HG03196 (cell line): Measurements from ENCODE around the gene BCR.

ENCODE experiments used
- ATAC-seq: cut with Tn5 transposase; IDR thresholded peaks from one replicate; pipeline ENCODE4 v1.9.1; 2021; ENCODE audit not compliant: unreplicated experiment

The BCR gene

GRCh38 chr22:23227380-23227779, 47.1 kb downstream of the BCR start:
- no peak for ATAC-seq

GRCh38 chr22:23228503-23228902, 48.2 kb downstream of the BCR start:
- no peak for ATAC-seq

GRCh38 chr22:23229646-23230045, 49.3 kb downstream of the BCR start:
- no peak for ATAC-seq

DNA sequence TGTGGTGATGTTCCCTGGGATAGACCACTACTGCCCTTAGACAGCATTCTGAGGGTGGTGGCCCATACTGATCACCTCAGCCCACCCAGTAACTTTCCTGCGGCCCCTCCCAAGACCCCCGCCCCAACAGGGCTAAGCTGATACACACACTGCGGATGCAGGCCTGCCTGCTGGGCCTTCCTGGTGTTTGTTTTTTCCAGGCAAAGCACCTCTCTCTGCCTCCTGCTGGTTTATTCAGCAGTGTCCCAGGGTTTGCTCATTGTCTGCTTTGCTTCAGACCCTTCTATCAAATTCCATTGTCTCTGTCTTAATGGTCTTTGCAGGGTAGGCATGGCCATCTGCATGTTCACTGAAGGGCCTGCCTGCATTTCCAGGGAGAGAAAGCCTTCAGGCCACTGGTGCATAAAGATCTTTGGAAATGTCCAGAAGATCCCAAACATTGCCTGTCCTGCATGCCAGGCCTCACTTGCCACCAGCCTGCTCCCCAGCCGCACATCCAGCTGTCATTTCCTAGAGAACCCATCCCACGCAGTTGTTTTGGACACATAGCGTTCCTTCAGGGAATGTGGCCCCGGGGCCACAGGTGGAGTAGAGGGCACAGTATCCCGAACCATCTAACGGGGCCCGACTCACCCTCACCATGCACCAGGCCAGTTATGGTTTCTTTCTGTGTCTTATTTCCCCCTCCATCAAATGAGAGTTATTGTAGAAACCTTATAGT, 50.2 kb downstream of the BCR start:
- ATAC-seq: no peak

- ATAC-seq: no peak
Observed at GRCh38 chr22:23231471-23232093, 51.3 kb downstream of the BCR start.

DNA sequence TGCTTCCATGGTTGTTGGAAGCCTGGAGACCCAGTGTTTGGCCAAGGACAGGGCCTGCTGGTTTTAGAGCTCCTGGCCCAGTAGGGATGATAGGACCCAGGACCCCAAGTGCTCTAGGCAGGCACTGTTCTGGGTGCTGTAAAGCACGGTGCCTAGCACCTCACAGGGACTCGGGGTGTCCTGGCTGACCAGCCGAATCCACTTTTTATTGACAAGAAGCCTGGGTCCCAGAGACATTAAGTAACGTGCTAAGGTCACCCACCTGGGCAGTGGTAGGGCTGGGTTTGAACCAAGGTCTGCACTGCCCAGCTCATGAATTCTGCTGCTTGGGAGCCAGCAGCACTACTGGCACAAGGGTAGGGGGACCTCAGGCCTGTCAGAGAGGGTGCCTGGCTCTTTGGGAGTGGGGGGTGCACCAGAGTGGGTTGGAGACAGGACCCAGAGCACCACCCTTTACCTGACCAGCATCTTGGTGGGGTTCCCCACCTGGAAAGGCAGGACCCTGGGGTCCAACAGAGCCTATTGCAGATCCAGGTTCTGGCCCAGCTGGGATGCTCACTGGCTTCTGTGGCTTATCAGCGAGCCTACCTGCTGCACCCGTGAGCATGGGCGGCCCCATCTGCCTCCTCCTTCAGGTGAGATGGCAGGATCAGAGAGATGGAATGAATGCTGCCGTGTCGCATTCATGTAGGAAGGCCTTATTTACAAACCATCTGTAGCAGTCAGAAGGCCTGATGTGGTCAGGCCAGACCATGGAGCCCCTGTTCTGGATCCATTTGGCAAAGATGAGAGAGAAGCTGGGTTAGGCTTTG, 52.0 kb downstream of the BCR start:
- ATAC-seq: no peak

- ATAC-seq: no peak
Observed at GRCh38 chr22:23233084-23233531, 52.8 kb downstream of the BCR start.

- ATAC-seq: no peak
Observed at GRCh38 chr22:23233752-23234408, 53.6 kb downstream of the BCR start.

DNA sequence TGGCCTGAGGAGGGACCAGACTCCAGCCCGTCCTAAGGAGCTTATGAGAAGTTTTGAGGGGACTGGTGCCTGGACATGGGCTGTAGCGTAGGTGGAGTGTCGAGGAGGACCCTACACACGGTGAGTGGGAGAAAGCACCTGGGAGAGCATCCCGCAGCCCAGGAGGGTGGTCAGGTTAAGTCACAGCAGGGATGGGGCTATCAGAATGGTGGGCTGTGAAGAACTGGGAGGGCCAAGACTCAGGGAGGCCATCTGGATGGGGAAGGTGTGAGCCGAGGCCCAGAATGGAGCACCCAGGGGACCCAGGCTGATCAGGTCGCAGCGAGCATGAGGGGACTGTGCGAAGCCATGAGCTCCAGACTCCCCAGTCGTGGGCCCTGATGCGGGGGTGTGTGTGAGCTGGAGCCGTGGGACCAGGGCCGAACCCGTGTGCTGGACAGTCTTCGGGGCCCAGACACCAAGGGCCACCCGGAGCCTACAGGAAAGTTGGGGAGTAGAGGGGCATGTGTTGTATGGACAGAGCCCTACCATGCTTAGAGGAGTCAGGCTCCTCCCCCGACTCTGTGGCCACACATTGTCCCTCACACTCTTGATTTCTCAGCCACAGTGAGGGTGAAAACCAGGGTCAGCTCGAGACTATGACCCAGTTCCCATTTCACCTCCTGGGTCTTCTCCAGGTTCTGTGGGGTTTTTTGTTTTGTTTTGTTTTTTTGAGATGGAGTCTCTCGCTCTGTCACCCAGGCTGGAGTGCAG, 54.3 kb downstream of the BCR start:
- ATAC-seq: no peak

- ATAC-seq: no peak
Observed at GRCh38 chr22:23235425-23235824, 55.1 kb downstream of the BCR start.

GRCh38 chr22:23236026-23236425, 55.7 kb downstream of the BCR start:
- no peak for ATAC-seq

DNA sequence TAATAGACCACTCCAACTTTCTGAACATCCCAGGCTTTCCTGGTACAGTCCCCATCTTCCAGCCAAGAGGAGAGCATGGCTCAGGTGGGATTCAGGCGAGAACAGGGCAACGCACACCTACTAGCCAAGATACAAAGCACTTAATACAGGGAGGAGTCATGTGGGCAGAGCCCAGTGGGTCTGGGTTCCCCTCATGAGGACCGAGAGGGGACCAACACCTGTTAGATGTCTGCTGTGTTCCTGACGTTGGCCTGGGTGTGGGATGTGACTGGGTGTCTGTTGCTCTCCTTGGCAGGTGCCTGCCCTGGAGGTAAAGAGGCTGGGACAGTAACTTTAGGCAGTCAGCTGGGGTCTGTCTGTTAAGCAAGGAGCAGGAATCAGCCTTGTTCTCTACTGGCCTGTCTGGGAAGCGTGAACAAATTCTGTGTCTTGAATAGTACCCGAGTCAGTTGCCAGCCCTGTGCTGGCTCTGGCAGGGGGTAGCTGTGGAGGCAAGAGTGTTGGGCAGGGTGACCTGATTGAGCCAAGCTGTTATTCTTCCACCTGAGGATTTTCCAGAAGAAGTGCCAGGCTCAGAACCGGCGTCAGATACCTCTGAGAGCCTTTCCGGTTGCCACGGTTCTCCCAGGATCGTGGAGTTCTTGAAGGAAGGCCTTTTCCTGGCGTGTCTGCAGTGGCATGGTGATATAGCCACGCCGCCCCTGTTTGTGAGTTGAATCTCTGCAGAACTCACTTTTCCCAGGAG, 56.3 kb downstream of the BCR start:
- no peak for ATAC-seq

DNA sequence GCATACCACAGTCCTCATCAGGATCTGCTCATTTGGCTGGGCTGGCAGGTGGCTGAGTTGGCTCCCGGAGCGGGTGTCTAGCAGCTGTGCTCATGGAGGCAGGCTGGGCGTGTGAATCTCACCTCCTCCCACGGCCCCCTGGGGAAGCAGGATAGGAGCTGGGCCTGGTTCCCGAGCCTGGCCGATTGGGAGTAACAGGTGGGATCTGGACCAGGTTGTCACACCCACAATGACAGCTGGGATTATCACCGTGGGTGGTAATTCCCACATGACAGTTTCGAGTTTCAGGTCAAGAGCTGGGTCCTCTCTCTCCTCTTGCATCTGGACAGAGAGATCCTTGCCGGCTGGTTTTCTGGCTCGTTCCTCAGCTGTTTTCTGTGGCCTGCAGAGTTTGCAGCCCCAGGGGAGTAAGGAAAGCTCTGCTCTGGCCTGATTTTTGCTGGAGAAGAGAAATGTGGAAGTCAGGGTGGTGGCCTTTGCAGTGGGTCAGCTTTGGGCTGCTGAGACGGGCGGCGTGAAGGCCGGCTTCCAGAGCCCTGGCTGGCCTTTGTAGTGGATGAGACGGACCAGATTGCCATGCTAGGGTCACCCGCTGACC, 57.0 kb downstream of the BCR start:
- ATAC-seq: no peak

GRCh38 chr22:23237841-23238240, 57.5 kb downstream of the BCR start:
- ATAC-seq: no peak

DNA sequence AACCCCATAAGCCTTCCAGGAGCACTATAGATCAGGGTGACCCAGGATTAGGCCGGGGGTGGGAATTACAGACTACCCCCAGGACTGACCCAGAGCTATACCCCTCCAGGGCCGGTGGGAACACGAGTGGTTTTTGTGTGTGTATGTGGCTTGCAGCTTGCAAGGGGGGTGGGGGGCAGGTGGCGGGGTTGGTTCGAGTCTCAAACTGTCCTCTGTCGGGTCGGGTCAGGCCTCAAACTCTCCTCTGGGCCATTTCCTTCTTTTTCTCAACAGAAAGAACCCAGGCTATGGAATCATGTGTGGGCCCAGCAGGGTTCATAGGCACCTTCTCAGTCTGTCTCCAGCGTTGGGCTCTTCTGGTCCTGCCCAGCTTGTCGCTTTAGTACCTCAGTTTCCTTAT, 58.4 kb downstream of the BCR start:
- ATAC-seq: no peak

DNA sequence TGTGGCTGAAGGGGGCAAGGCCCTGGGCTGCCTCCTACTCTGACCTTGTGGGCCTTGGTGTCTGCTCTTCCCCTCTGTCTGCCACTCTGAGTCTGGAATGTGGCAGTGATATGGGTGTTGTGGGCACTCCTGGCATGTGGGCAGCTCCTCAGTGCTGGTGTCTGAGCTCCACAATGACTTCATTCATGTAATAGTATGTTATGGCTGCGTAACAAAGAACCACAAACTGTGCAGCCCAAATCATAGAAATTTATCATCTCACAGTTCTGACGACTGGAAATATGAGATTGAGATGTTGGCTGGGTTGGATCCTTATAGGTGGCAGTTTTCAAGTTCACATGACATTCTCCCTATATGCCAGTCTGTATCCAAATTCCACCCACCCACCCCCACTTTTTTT, 59.1 kb downstream of the BCR start:
- no peak for ATAC-seq

DNA sequence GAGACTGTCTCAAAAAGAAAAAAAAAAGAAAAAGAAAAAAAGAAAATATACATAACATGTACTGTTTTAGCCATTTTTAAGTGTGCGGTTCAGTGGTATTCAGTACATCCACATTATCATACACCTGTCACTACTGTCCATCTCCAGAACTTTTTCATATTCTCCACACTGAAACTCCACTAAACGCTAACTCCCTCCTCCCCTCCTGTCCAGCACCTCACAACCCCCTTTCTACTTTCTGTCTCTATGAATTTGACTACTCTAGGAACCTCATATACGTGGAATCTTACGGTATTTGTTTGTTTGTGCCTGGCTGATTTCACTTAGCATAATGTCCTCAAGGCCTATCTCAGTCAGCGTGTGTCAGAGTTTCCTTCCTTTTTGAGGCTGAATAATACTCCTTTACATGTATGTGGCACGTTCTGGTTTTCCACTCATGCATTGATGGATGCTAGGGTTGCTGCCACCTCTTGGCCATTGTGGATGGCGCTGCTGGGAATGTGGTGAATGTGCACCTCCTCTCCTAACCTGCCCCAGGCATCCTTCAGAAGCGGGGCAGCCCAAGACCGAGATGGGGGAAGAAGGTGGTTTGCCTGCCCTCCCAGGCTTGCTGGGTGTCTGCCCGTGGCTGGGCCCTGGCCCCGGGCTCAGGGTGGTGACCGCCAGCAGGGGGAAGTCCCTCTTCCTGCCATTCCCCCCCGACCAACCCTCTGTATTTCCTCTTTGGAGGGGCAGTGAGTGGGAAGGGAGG, 60.5 kb downstream of the BCR start:
- ATAC-seq: no peak

DNA sequence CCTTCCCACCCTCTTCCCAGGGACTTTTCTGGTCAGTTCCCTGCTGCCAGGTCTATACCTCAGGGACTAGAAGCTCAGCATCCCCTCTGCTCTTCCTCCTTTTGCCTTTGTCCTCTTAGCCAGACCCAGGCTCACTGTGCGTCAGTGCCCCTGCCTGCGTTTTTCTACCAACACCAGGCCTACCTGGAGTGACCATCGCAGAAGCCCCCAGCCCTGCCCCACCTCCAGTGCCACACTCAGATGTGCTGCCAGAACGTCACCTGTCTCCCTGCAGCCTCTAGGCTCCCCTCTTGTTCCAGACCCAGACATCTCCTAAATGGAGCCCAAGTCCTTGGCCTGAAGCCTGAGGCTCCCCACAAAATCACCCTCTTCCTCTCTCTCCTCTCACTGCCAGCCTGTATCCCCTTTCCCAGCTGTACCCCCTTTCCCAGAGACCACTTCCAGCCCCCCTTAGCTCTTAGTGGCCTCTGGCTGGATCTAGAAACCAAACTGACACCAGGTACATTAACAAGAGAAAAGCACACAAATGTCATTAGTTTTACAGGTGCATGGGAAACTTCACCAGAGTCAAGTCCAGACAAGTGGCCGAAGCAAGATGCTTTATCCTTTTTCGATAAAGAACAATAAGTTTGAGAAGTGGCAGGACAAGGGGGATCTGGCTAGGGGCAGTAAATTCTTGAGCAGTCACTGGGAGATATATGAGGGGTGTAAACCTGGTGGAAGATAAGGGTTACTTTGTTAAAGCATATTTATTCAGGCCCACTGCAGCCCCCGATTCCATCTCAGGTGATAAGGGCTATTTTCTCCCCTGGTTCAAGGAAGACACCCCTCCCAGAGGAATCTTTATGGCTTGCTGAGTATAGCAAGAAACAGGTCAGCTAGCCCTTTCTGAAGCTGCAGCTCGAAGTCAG, 61.5 kb downstream of the BCR start:
- no peak for ATAC-seq
